Umbilical cord (tissue), 2 donors: Measurements from ENCODE around the gene WDR18. TPM values are rescaled to one million over a fixed set of nuclear protein-coding genes. Genes with fewer than 3 reads are reported as not detected.
"Not testable (repeated sequence)": the region's sequence is repeated elsewhere in the genome, so short reads cannot be mapped to it uniquely, and the experiment has no call there.

Source experiments
- DNase-seq: peaks from one replicate; pipeline ENCODE4 v3.0.0-alpha.2; 2015; ENCODE audit warnings: low spot score
- total RNA-seq: library from RNA; depleted of rRNA; stranded (reverse); fragments of >200 nt; gene quantifications from one replicate; pipeline ENCODE4 v1.2.3, GENCODE V29; 2014; ENCODE audit warnings: low replicate concordance; ENCODE audit not compliant: insufficient read depth

The WDR18 gene
- total RNA-seq, 1 donor from 2014 or later: 67.9 TPM

- no peak for DNase-seq
Measured at GRCh38 chr19:1019616-1019961, 35.4 kb downstream of the WDR18 start.

- DNase-seq: no peak
Measured at GRCh38 chr19:1019980-1020867, 36.1 kb downstream of the WDR18 start.

GRCh38 chr19:1020868-1021425 is 36.8 kb downstream of the WDR18 start, which contains the start of gene TMEM259:
Gene TMEM259 (minus strand): TSS chr19:1021123. CDS start chr19:1020996, 127 bp downstream.
- peak; percentile 99 for DNase-seq

- DNase-seq: not testable (repeated sequence)
Measured at GRCh38 chr19:1023883-1024188, 39.7 kb downstream of the WDR18 start.

GRCh38 chr19:1025080-1025479 is 40.9 kb downstream of the WDR18 start:
- DNase-seq: not testable (repeated sequence)

GRCh38 chr19:1025960-1026782 is 42.0 kb downstream of the WDR18 start, which contains the start of gene CNN2:
Gene CNN2 (plus strand): TSS chr19:1026608. CDS start chr19:1026662, 54 bp downstream.
- DNase-seq: peak; percentile 90

- DNase-seq: no peak
Measured at GRCh38 chr19:1026783-1027649, 42.9 kb downstream of the WDR18 start.

GRCh38 chr19:1027650-1028061 is 43.5 kb downstream of the WDR18 start:
- no peak for DNase-seq

GRCh38 chr19:1028062-1028926 is 44.1 kb downstream of the WDR18 start:
- peak; percentile 91 for DNase-seq

GRCh38 chr19:1032264-1032867 is 48.2 kb downstream of the WDR18 start:
- no peak for DNase-seq

GRCh38 chr19:1035998-1036621 is 52.0 kb downstream of the WDR18 start:
- DNase-seq: no peak

- DNase-seq: no peak
Measured at GRCh38 chr19:1037621-1038064, 53.5 kb downstream of the WDR18 start.

- DNase-seq: no peak
Measured at GRCh38 chr19:1038978-1039645, 55.0 kb downstream of the WDR18 start.

- peak; percentile 98 for DNase-seq
Measured at GRCh38 chr19:1039646-1040475, 55.7 kb downstream of the WDR18 start, which contains the start of gene ABCA7. Gene ABCA7 (plus strand): TSS chr19:1040107. CDS start chr19:1041362, 1,255 bp downstream.

- peak; percentile 90 for DNase-seq
Measured at GRCh38 chr19:1040476-1041271, 56.5 kb downstream of the WDR18 start.

- no peak for DNase-seq
Measured at GRCh38 chr19:1041272-1041834, 57.2 kb downstream of the WDR18 start.
